Measurements from ENCODE around the gene SENP8.

DNA sequence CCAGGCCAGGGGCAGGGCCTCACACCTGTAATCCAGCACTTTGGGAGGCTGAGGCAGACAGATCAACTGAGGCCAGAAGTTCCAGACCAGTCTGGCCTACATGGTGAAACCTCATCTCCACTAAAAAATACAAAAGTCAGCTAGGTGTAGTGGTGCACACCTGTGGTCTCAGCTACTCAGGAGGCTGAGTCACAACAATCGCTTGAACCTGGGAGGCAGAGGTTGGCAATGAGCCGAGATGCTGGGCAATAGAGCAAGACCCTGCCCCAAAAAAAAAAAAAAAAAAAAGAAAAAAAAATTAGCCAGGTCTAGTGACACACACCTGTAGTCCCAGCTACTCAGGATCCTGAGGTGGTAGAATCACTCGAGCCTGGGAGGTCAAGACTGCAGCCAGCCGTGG, 19.0 kb upstream of the SENP8 start:
- TF ChIP-seq CTCF (IDR thresholded peaks at IDR 0.05) (no peak), POLR2A (IDR thresholded peaks at IDR 0.05) (no peak)
